HepG2 (cell line): ENCODE data around the gene ZNF749. TPM values are rescaled to one million over a fixed set of nuclear protein-coding genes. Genes with fewer than 3 reads are reported as not detected.

Source experiments
- AGO2 ChIP-seq: fragments of 200-400 bp; formaldehyde crosslinking; optimal IDR thresholded peaks from 2 replicates; pipeline ENCODE3; 2017; ENCODE audit warnings: mild to moderate bottlenecking, low read depth, low read length, moderate library complexity
- BORCS8-MEF2B ChIP-seq: sonication (generic); formaldehyde crosslinking; IDR thresholded peaks from 2 replicates; pipeline ENCODE4 v1.8.0; 2022; ENCODE audit warnings: mild to moderate bottlenecking, missing genetic modification reagents
- CBX1 ChIP-seq: IDR thresholded peaks from one replicate; pipeline ENCODE4 v1.6.1; 2016; ENCODE audit warnings: antibody characterized with exemption, low read depth
- CREBL2 ChIP-seq: sonication (generic); formaldehyde crosslinking; IDR thresholded peaks from 2 replicates; pipeline ENCODE4 v1.8.1; 2023; ENCODE audit warnings: missing genetic modification reagents, mild to moderate bottlenecking, borderline replicate concordance
- IRF1 ChIP-seq: sonication (generic); formaldehyde crosslinking; IDR thresholded peaks from 2 replicates; pipeline ENCODE4 v1.4.0; 2020; ENCODE audit warnings: low read depth, mild to moderate bottlenecking, missing genetic modification reagents
- KAT8 ChIP-seq: IDR thresholded peaks from 2 replicates; pipeline ENCODE4 v1.6.1; 2016; ENCODE audit warnings: missing genetic modification reagents, missing compliant biosample characterization
- KDM2A ChIP-seq: sonication (generic); formaldehyde crosslinking; IDR thresholded peaks from 2 replicates; pipeline ENCODE4 v1.4.0; 2020; ENCODE audit warnings: low read depth, missing genetic modification reagents, borderline replicate concordance
- NR0B2 ChIP-seq: sonication (generic); formaldehyde crosslinking; IDR thresholded peaks from 2 replicates; pipeline ENCODE4 v1.4.0; 2020; ENCODE audit warnings: mild to moderate bottlenecking, missing genetic modification reagents
- YY1 ChIP-seq: IDR thresholded peaks from 2 replicates; pipeline ENCODE4 v1.6.1; 2011; ENCODE audit warnings: low read length, low read depth, moderate library complexity, mild to moderate bottlenecking; ENCODE audit not compliant: insufficient read depth, insufficient replicate concordance
- ZBED4 ChIP-seq: sonication (generic); formaldehyde crosslinking; IDR thresholded peaks from 2 replicates; pipeline ENCODE4 v1.4.0; 2020; ENCODE audit warnings: missing genetic modification reagents, borderline replicate concordance
- ZKSCAN1 ChIP-seq: fragments of 150-350 bp; IDR thresholded peaks from 2 replicates; pipeline ENCODE4 v1.6.1; 2014; ENCODE audit warnings: low read length
- ZKSCAN5 ChIP-seq: sonication (generic); formaldehyde crosslinking; IDR thresholded peaks from 2 replicates; pipeline ENCODE4 v1.5.1; 2020; ENCODE audit warnings: mild to moderate bottlenecking, missing genetic modification reagents
- ZNF124 ChIP-seq: sonication (generic); formaldehyde crosslinking; IDR thresholded peaks from 2 replicates; pipeline ENCODE4 v1.4.0; 2020; ENCODE audit warnings: missing genetic modification reagents
- ZNF234 ChIP-seq: sonication (generic); formaldehyde crosslinking; conservative IDR thresholded peaks from 2 replicates; pipeline ENCODE4 v1.5.1; 2020; ENCODE audit warnings: mild to moderate bottlenecking, missing genetic modification reagents
- ZNF574 ChIP-seq: sonication (generic); formaldehyde crosslinking; IDR thresholded peaks from 2 replicates; pipeline ENCODE4 v1.4.0; 2020; ENCODE audit warnings: missing genetic modification reagents
- ZNF709 ChIP-seq: sonication (generic); formaldehyde crosslinking; IDR thresholded peaks from 2 replicates; pipeline ENCODE4 v1.5.0; 2020; ENCODE audit warnings: mild to moderate bottlenecking, missing genetic modification reagents
- ZNF816 ChIP-seq: sonication (generic); formaldehyde crosslinking; IDR thresholded peaks from 2 replicates; pipeline ENCODE4 v1.8.0; 2022; ENCODE audit warnings: missing genetic modification reagents, mild to moderate bottlenecking, borderline replicate concordance
- ZNF879 ChIP-seq: sonication (generic); formaldehyde crosslinking; IDR thresholded peaks from 2 replicates; pipeline ENCODE4 v1.8.1; 2023; ENCODE audit warnings: missing genetic modification reagents
- ZSCAN25 ChIP-seq: sonication (generic); formaldehyde crosslinking; IDR thresholded peaks from 2 replicates; pipeline ENCODE4 v1.8.0; 2022; ENCODE audit warnings: mild to moderate bottlenecking, missing genetic modification reagents
- polyA plus RNA-seq, 8 experiments: library from polyadenylated mRNA; depleted of rRNA in 3 of 8; stranded (reverse) in 7 of 8; unstranded in 1 of 8; fragments of >200 nt; fragmentation: Illumina TruSeq in 4 of 8; extraction: Trizol in 4 of 8; gene quantifications; 2 replicates each; pipeline versions ENCODE4 v1.2.1 to v1.2.3, GENCODE V29; 2011 to 2016; ENCODE audit warnings: low read depth in 4 of 8, missing spikeins in 1 of 8, mixed read lengths in 1 of 8; ENCODE audit not compliant: insufficient read depth in 1 of 8
- total RNA-seq, 5 experiments: library from RNA; depleted of rRNA; stranded (reverse); fragments of >200 nt; fragmentation: Illumina TruSeq; extraction: Trizol; gene quantifications; 2 replicates each; pipeline ENCODE4 v1.2.3, GENCODE V29; 2016; ENCODE audit warnings: low read depth in 1 of 5

The ZNF749 gene
- total and polyA plus RNA-seq, 2 of the 13 experiments (the other 11 are each of a cell fraction or from before 2014, with no cell fraction given): 18.9 to 21.0 TPM

GRCh38 chr19:57406516-57407123, 28.5 kb upstream of the ZNF749 start (continued):
- TF ChIP-seq IRF1 (CRISPR knock-in tag) (no peak), ZKSCAN5 (CRISPR knock-in tag) (no peak), ZKSCAN1 (no peak; the same call in 1 of the 2 replicates), NR0B2 (no peak), ZNF124 (no peak), ZBED4 (CRISPR knock-in tag) (peak; percentile 88; the same call in 1 of the 2 replicates), ZNF234 (no peak), ZNF709 (CRISPR knock-in tag) (no peak), ZNF574 (CRISPR knock-in tag) (0 out of 2 replicates have a peak, but pooled peaks have one; percentile 51), YY1 (peak; percentile 50), KDM2A (CRISPR knock-in tag) (peak; percentile 72; the same call in 1 of the 2 replicates), ZNF879 (CRISPR knock-in tag) (no peak), ZSCAN25 (CRISPR knock-in tag) (no peak), CREBL2 (CRISPR knock-in tag) (no peak), KAT8 (CRISPR knock-in tag) (peak; percentile 52; the same call in 1 of the 2 replicates), ZNF816 (CRISPR knock-in tag) (no peak), BORCS8-MEF2B (peak; percentile 36; the same call in 1 of the 2 replicates), CBX1 (no peak), AGO2 (no peak)
